ENCODE data around the gene AKR7A2. TPM values are rescaled to one million over a fixed set of nuclear protein-coding genes. Genes with fewer than 3 reads are reported as not detected.

The AKR7A2 gene
- total and polyA plus RNA-seq, 10 of the 15 experiments (the other 5 are each of a cell fraction or from before 2014, with no cell fraction given) = 1.3 to 114 (median 48.0) TPM

DNA sequence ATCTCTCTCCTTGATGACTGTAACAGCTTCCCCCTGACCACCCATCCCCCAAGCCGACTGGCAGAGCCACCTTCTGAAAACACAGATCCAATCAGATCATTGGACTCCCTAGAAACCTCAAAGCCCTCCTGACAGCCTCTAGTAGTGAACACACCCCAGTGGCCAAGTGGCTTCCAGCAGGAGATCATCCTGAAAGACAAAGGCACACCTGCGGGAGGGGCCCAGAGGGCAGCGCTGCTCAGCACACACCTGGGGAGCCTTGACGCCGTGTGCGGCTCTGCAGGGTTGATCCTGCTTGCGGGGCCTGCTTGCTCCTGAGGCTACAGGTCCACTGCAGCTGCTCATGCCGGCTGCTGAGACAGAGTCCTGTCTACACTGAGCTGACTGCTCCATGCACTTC, 41.7 kb upstream of the AKR7A2 start:
- SMC1A ChIA-PET (ENCODE audit: uncharacterized antibody, unreplicated experiment) = no interaction called here
- FAIRE-seq (no peak), DNase-seq (ENCODE audit: low read depth, low spot score) (no peak), ATAC-seq (no peak)
- POLR2A ChIA-PET = no interaction called here
- Histone ChIP-seq H4K20me1 (ENCODE audit: control insufficient read depth, insufficient read depth) (no peaks in the 10 kb centered on the region), H3K4me2 (ENCODE audit: control insufficient read depth, insufficient read depth) (no peak overlapping the region), H2AFZ (ENCODE audit: control insufficient read depth, low read depth, low read length) (no peak overlapping the region), H3K27ac (ENCODE audit: control insufficient read depth, insufficient read depth) (no peak overlapping the region), H3K79me2 (ENCODE audit: control insufficient read depth, insufficient read depth, low read length) (no peaks in the 10 kb centered on the region), H3K4me1 (ENCODE audit: control insufficient read depth, insufficient read depth, low read length) (no peaks in the 10 kb centered on the region), H3K36me3 (ENCODE audit: control insufficient read depth in 2 of 2, insufficient read depth in 2 of 2, low read length in 1 of 2) (peaks cover 23 to 47% of the 10 kb centered on the region in 2 experiments), H3K27me3 (replicated peaks in 1 of 2; ENCODE audit: control insufficient read depth in 2 of 2, insufficient read depth in 2 of 2, low read length in 1 of 2) (no peaks in the 10 kb centered on the region), H3K4me3 (no peak overlapping the region), H3K9me3 (replicated peaks; ENCODE audit: control insufficient read depth, insufficient read depth, low read length) (no peaks in the 10 kb centered on the region), H3K9ac (ENCODE audit: control insufficient read depth, insufficient read depth, low read length) (no peak overlapping the region)
- BruUV-seq (replicated peaks) = no TSS peak
- RAD21 ChIA-PET (ENCODE audit: unreplicated experiment) = no interaction called here
- CTCF ChIA-PET = interaction anchor here (0.6 kb wide), 1 partner anchor 23 kb away, joined by 3 read pairs; no protein-coding TSS in a partner anchor
- in situ Hi-C loops (cut with MboI) (no loop called here), intact Hi-C loops (cut with micrococcal nuclease; ENCODE audit: unreplicated experiment) (no loop called here)
- TF ChIP-seq ZBED1 (IDR thresholded peaks at IDR 0.05; ENCODE audit: borderline replicate concordance) (no peak), CHD1 (IDR thresholded peaks at IDR 0.05; ENCODE audit: low read depth, low read length) (no peak), GABPA (IDR thresholded peaks at IDR 0.05; ENCODE audit: low read depth) (no peak), STAT1 (conservative IDR thresholded peaks at IDR 0.05) (no peak), ETV6 (conservative IDR thresholded peaks at IDR 0.05 in 1 of 2, IDR thresholded peaks at IDR 0.05 in 1 of 2; ENCODE audit: borderline replicate concordance in 1 of 2, low read depth in 1 of 2) (no peak), PAX5 (IDR thresholded peaks at IDR 0.05; ENCODE audit: borderline replicate concordance, low read depth, low read length) (no peak), BRCA1 (IDR thresholded peaks at IDR 0.05; ENCODE audit: low read depth, low read length) (no peak), EZH2 (IDR thresholded peaks at IDR 0.05; ENCODE audit: borderline replicate concordance, control insufficient read depth, low read depth, low read length) (no peak), SMAD1 (IDR thresholded peaks at IDR 0.05; ENCODE audit: low read depth, partially characterized antibody) (no peak), SUPT20H (IDR thresholded peaks at IDR 0.05; ENCODE audit: borderline replicate concordance, control insufficient read depth, low read depth, low read length) (no peak), ZSCAN29 (IDR thresholded peaks at IDR 0.05) (no peak), RUNX3 (IDR thresholded peaks at IDR 0.05; ENCODE audit: low read length) (no peak)
- TF ChIP-seq, protein P1, sequence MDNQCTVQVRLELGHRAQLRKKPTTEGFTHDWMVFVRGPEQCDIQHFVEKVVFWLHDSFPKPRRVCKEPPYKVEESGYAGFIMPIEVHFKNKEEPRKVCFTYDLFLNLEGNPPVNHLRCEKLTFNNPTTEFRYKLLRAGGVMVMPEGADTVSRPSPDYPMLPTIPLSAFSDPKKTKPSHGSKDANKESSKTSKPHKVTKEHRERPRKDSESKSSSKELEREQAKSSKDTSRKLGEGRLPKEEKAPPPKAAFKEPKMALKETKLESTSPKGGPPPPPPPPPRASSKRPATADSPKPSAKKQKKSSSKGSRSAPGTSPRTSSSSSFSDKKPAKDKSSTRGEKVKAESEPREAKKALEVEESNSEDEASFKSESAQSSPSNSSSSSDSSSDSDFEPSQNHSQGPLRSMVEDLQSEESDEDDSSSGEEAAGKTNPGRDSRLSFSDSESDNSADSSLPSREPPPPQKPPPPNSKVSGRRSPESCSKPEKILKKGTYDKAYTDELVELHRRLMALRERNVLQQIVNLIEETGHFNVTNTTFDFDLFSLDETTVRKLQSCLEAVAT (IDR thresholded peaks at IDR 0.05) = no peak
- TF ChIP-seq, protein P2, sequence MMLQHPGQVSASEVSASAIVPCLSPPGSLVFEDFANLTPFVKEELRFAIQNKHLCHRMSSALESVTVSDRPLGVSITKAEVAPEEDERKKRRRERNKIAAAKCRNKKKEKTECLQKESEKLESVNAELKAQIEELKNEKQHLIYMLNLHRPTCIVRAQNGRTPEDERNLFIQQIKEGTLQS (IDR thresholded peaks at IDR 0.05; ENCODE audit: borderline replicate concordance, extremely low read depth, low read depth, low read length) = no peak
- TF ChIP-seq, protein P3, sequence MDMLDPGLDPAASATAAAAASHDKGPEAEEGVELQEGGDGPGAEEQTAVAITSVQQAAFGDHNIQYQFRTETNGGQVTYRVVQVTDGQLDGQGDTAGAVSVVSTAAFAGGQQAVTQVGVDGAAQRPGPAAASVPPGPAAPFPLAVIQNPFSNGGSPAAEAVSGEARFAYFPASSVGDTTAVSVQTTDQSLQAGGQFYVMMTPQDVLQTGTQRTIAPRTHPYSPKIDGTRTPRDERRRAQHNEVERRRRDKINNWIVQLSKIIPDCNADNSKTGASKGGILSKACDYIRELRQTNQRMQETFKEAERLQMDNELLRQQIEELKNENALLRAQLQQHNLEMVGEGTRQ (IDR thresholded peaks at IDR 0.05; ENCODE audit: borderline replicate concordance, low read depth, low read length) = no peak
- TF ChIP-seq, protein P4, sequence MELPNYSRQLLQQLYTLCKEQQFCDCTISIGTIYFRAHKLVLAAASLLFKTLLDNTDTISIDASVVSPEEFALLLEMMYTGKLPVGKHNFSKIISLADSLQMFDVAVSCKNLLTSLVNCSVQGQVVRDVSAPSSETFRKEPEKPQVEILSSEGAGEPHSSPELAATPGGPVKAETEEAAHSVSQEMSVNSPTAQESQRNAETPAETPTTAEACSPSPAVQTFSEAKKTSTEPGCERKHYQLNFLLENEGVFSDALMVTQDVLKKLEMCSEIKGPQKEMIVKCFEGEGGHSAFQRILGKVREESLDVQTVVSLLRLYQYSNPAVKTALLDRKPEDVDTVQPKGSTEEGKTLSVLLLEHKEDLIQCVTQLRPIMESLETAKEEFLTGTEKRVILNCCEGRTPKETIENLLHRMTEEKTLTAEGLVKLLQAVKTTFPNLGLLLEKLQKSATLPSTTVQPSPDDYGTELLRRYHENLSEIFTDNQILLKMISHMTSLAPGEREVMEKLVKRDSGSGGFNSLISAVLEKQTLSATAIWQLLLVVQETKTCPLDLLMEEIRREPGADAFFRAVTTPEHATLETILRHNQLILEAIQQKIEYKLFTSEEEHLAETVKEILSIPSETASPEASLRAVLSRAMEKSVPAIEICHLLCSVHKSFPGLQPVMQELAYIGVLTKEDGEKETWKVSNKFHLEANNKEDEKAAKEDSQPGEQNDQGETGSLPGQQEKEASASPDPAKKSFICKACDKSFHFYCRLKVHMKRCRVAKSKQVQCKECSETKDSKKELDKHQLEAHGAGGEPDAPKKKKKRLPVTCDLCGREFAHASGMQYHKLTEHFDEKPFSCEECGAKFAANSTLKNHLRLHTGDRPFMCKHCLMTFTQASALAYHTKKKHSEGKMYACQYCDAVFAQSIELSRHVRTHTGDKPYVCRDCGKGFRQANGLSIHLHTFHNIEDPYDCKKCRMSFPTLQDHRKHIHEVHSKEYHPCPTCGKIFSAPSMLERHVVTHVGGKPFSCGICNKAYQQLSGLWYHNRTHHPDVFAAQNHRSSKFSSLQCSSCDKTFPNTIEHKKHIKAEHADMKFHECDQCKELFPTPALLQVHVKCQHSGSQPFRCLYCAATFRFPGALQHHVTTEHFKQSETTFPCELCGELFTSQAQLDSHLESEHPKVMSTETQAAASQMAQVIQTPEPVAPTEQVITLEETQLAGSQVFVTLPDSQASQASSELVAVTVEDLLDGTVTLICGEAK (IDR thresholded peaks at IDR 0.05; ENCODE audit: borderline replicate concordance) = no peak
- 98% methylated on average over 8 of the region's 8 CpGs for WGBS (ENCODE audit: insufficient coverage, insufficient replicate concordance, low lambda C conversion rate, missing lambda C conversion rate)
